HFFc6 (cell line): ENCODE results near the gene USP48. TPM values are rescaled to one million over a fixed set of nuclear protein-coding genes. Genes with fewer than 3 reads are reported as not detected.
A peak's percentile ranks its signal among the peaks of the same experiment; 100 is the strongest.

ENCODE experiments used
- DNase-seq: peaks from one replicate; pipeline ENCODE4 v3.0.0-alpha.2; 2018
- H3K27ac Mint-ChIP-seq: 2 replicates; pipeline ENCODE4 v1.8.0; 2020; ENCODE audit warnings: mild to moderate bottlenecking, mixed read lengths
- H3K27me3 Mint-ChIP-seq: 2 replicates; pipeline ENCODE4 v1.8.0; 2021; ENCODE audit warnings: mild to moderate bottlenecking, moderate library complexity, mixed read lengths; ENCODE audit not compliant: insufficient read depth
- H3K36me3 Mint-ChIP-seq: 2 replicates; pipeline ENCODE4 v1.8.0; 2021; ENCODE audit warnings: low read depth, mixed read lengths
- H3K4me1 Mint-ChIP-seq: 2 replicates; pipeline ENCODE4 v1.8.0; 2020; ENCODE audit warnings: low read depth, mixed read lengths
- H3K4me3 Mint-ChIP-seq: 2 replicates; pipeline ENCODE4 v1.8.0; 2020; ENCODE audit warnings: mild to moderate bottlenecking, moderate library complexity, mixed read lengths
- H3K9me3 Mint-ChIP-seq: 2 replicates; pipeline ENCODE4 v1.8.0; 2020; ENCODE audit warnings: mild to moderate bottlenecking, mixed read lengths
- total RNA-seq, 6 experiments: library from RNA; stranded (reverse); fragmentation: NEBNext Ultra II Directional; extraction: Animal tissue kit (Norgen Biotek cat#: 25700); gene quantifications; 2 replicates in 1 of 6; 3 replicates in 5 of 6; pipeline ENCODE4 v1.2.3, GENCODE V29; 2021
- TF ChIP-seq, protein P1 (sequence below): fragments of 200-600 bp; sonication (generic); IDR thresholded peaks from 2 replicates; pipeline ENCODE4 v1.5.0; 2021; ENCODE audit warnings: antibody characterized with exemption, mild to moderate bottlenecking

The USP48 gene
- total RNA-seq, 6 experiments from 2014 or later: 45.0 to 54.2 (median 51.1) TPM

- Mint-ChIP-seq H3K27me3 (peaks cover 20% of the 10 kb centered on the region), H3K27ac (no peak overlapping the region), H3K4me1 (peaks cover 14% of the 10 kb centered on the region), H3K36me3 (no peaks in the 10 kb centered on the region), H3K9me3 (no peaks in the 10 kb centered on the region), H3K4me3 (no peak overlapping the region)
- no peak for DNase-seq
- TF ChIP-seq, protein P1, sequence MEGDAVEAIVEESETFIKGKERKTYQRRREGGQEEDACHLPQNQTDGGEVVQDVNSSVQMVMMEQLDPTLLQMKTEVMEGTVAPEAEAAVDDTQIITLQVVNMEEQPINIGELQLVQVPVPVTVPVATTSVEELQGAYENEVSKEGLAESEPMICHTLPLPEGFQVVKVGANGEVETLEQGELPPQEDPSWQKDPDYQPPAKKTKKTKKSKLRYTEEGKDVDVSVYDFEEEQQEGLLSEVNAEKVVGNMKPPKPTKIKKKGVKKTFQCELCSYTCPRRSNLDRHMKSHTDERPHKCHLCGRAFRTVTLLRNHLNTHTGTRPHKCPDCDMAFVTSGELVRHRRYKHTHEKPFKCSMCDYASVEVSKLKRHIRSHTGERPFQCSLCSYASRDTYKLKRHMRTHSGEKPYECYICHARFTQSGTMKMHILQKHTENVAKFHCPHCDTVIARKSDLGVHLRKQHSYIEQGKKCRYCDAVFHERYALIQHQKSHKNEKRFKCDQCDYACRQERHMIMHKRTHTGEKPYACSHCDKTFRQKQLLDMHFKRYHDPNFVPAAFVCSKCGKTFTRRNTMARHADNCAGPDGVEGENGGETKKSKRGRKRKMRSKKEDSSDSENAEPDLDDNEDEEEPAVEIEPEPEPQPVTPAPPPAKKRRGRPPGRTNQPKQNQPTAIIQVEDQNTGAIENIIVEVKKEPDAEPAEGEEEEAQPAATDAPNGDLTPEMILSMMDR: no peak
These were observed 141.4 kb downstream of the USP48 start for GRCh38 chr1:21641537-21641936.

DNA sequence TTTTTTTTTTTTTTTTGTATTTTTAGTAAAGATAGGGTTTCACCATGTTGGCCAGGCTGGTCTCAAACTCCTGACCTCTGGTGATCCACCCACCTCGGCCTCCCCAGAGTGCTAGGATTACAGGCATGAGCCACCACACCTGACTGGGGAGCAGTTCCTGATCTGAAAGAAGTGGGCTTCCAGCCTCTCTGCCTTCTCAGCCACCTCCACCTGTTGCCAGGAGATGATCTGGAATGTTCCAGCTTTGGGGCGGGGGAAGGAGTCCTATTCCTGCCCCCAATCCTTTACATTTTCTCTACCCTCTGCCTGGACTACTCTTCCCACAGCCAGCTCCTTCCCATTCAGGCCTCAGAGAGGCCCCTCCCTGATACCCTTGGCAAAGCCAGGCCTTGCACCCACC, 141.9 kb downstream of the USP48 start:
- H3K9me3 Mint-ChIP-seq: no peaks in the 10 kb centered on the region

DNA sequence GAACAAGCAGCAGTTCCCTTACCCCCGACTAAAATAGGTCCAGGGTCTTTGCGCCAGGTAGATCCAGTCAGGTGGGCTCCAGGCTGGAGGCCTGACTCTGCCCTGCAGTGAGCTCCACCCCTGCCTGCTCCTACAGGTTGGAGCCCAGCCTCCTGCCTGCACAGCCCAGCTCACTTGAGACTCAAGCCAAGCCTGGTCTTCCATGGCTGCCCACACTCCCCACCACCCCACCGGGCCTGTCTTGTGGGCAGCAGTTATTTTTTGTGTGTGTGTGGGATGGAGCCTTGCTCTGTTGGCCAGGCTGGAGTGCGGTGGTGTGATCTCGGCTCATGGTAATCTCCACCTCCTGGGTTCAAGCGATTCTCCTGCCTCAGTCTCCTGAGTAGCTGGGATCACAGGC, 142.3 kb downstream of the USP48 start:
- H3K4me3 Mint-ChIP-seq: no peak overlapping the region
- TF ChIP-seq, protein P1: no peak
- H3K27ac Mint-ChIP-seq: no peak overlapping the region
- peaks cover 25% of the 10 kb centered on the region for H3K27me3 Mint-ChIP-seq
- H3K36me3 Mint-ChIP-seq: no peaks in the 10 kb centered on the region
- no peaks in the 10 kb centered on the region for H3K9me3 Mint-ChIP-seq
- no peak for DNase-seq
- peaks cover 14% of the 10 kb centered on the region for H3K4me1 Mint-ChIP-seq

More for the DNA sequence above, 141.9 kb downstream of the USP48 start:
- Mint-ChIP-seq H3K27me3 (peaks cover 24% of the 10 kb centered on the region), H3K36me3 (no peaks in the 10 kb centered on the region), H3K27ac (no peak overlapping the region), H3K4me3 (no peak overlapping the region), H3K4me1 (peaks cover 14% of the 10 kb centered on the region)
- TF ChIP-seq, protein P1: no peak
- no peak for DNase-seq

- TF ChIP-seq, protein P1: no peak
- H3K4me1 Mint-ChIP-seq: peaks cover 14% of the 10 kb centered on the region
- no peaks in the 10 kb centered on the region for H3K36me3 Mint-ChIP-seq
- H3K4me3 Mint-ChIP-seq: no peak overlapping the region
- H3K9me3 Mint-ChIP-seq: no peaks in the 10 kb centered on the region
- peaks cover 25% of the 10 kb centered on the region for H3K27me3 Mint-ChIP-seq
- no peak overlapping the region for H3K27ac Mint-ChIP-seq
- DNase-seq: no peak
These were observed 143.3 kb downstream of the USP48 start for GRCh38 chr1:21639594-21640041.

DNA sequence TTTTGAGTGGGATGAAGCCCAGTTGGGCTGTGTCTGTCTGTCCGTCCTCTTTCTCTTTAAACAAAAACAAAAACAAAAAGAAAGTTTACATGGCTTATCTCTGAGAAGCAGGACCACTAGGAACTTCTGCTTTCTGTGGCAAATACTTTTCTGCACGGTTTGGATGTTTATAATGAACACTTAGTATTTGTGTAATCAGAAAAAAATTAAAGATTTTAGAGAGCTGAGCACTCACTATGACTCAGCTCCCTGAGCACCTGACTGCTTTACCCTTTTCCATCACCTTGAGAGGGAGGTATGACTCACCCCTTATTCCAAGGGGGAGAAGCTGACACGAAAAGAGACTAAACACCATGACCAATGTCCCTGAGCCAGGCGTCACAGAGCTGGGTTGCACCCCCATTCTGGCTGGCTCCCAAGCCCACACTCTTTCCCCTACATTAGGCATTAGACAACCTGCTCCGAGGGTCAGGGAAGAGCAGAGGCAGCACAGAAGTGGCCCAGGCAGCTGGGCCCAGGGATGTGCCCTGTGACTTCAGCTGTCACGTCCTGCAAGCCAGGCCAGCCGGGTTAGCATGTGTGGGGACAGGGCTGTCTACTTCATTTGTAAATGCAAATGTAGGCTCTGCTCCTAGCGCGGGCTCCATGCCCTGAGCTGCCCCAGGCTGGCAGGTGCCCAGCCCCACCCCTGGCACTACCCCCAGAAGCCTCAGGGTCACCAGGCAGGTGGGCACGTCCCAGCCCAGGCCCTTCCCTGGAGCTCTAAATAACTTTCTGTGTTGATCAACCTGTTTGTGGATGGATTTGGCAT, 144.2 kb downstream of the USP48 start:
- Mint-ChIP-seq H3K36me3 (no peaks in the 10 kb centered on the region), H3K4me3 (no peak overlapping the region), H3K4me1 (peaks cover 14% of the 10 kb centered on the region), H3K27ac (no peak overlapping the region), H3K9me3 (no peaks in the 10 kb centered on the region), H3K27me3 (peaks cover 23% of the 10 kb centered on the region)
- TF ChIP-seq, protein P1: no peak
- DNase-seq: peak; percentile 47
